SK-N-SH treated with all-trans-retinoic acid at 6 μM for 48 hours (cell line): ENCODE data around the gene ZNF525.

Experiments used
- CREB5 ChIP-seq: fragments of 250-450 bp; sonication (Bioruptor Pico); IDR thresholded peaks from 2 replicates; pipeline ENCODE4 v1.5.1; 2020; ENCODE audit warnings: low read depth, mild to moderate bottlenecking, moderate library complexity
- CSDC2 ChIP-seq: fragments of 250-450 bp; sonication (Bioruptor Pico); IDR thresholded peaks from 2 replicates; pipeline ENCODE4 v1.5.0; 2020; ENCODE audit warnings: mild to moderate bottlenecking, moderate library complexity
- PATZ1 ChIP-seq: fragments of 250-450 bp; sonication (Bioruptor Pico); IDR thresholded peaks from 2 replicates; pipeline ENCODE4 v1.8.0; 2020; ENCODE audit warnings: mild to moderate bottlenecking, moderate library complexity, borderline replicate concordance
- ZC3H10 ChIP-seq: fragments of 250-450 bp; sonication (Bioruptor Pico); IDR thresholded peaks from 2 replicates; pipeline ENCODE4 v1.5.1; 2021; ENCODE audit warnings: mild to moderate bottlenecking, moderate library complexity
- ZFP30 ChIP-seq: fragments of 450-650 bp; formaldehyde crosslinking; IDR thresholded peaks from 2 replicates; pipeline ENCODE4 v1.5.0; 2022; ENCODE audit warnings: mild to moderate bottlenecking, moderate library complexity
- ZNF70 ChIP-seq: fragments of 450-650 bp; formaldehyde crosslinking; IDR thresholded peaks from 2 replicates; pipeline ENCODE4 v1.5.0; 2020; ENCODE audit warnings: mild to moderate bottlenecking, moderate library complexity

- TF ChIP-seq ZC3H10 (no peak), CREB5 (CRISPR knock-in tag) (no peak), PATZ1 (no peak), ZNF70 (no peak), CSDC2 (CRISPR knock-in tag) (no peak), ZFP30 (CRISPR knock-in tag) (no peak)
These were observed 29.7 kb downstream of the ZNF525 start, which contains the start of gene ZNF765 for GRCh38 chr19:53394974-53395839.
